ENCODE data around the gene EIF3D.

EIF3D gene

DNA sequence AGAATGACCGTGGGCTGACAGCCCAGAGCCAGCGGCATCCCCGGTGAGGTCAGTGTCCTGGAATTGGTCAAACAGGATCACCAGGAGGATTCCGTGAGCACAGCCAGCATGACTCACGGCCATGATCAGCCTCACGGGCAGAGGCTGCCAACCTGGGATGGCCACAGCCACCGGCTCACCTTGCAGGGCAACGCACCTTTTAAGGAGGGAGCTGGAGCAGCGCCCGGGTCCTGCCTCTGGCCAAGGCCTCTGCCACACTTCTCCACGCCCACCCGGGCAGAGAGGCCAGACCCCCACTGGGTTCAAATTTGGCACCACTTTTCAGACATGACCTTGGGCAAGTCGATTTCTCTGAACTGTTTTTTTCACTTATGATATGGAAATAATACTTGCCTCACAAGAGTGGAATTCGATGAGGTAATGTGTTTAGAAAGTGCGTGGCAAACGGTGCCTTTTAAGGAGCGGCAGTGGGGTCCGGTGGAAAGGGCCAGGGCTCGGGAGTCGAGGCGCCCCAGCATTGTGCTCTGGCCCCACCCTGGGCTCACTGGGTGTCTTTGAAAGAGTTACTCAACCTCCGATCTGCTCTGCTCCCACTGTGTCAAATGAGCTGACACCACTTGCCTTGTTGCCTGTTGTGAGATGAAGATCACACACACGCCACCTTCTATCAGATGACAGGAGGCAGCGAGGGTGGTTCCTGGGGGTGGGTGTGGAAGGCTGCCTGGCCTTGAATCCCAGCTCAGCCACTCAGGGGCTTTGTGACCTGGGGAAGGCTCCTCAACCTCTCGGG, 63.5 kb downstream of the EIF3D start:
- DNase-seq = no peak

- no peak for DNase-seq
Measured at GRCh38 chr22:36464715-36465231, 64.2 kb downstream of the EIF3D start.

DNA sequence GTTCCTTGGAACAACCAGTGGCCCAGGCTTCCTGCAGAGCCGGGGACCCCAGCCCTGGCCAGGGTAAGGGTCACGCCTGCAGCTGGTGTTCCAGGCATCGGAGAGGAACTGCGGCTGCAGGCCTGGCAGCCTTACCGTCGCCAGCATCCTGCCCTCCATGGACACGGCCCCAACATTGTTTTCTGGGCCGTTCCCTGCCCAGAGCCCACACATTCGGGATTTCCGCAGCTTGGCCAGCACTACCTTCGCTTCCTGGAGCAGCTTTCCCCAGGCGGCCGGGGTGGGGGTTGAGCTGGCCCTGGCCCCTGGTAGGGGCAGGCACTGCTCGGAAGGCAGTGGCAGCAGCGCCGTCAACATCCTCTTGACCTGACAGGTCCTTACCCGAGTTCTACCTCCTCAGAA, 65.2 kb downstream of the EIF3D start:
- DNase-seq = no peak

- no peak for DNase-seq
Measured at GRCh38 chr22:36461665-36462649, 67.0 kb downstream of the EIF3D start.

Measured in activated CD4-positive, alpha-beta T cell treated with anti-CD3 and anti-CD28 coated beads for 48 hours (primary cell).